HG02623 (cell line): ENCODE results near the gene MBNL1.

ENCODE experiments used
- ATAC-seq: cut with Tn5 transposase; IDR thresholded peaks from one replicate; pipeline ENCODE4 v1.9.1; 2021; ENCODE audit warnings: moderate library complexity; ENCODE audit not compliant: unreplicated experiment

The MBNL1 gene

DNA sequence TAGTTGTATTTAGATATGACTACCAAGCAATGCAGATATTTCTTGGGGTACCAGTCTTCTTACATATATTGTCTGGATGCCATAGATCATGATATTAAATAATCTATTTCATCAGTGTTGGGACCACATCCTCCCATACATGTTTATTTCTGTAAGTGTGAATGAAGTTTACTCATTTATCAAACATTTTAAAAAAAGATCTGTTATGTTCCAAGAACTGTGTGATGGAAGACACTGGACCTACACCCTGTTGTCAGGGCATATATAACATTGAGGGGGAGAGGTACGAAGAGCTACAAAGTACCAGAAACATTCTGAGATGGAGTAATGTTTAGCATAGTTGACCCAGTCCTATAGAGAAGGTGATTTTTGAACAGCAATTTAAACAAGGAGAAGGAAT lies 26.6 kb downstream of the MBNL1 start:
- no peak for ATAC-seq

DNA sequence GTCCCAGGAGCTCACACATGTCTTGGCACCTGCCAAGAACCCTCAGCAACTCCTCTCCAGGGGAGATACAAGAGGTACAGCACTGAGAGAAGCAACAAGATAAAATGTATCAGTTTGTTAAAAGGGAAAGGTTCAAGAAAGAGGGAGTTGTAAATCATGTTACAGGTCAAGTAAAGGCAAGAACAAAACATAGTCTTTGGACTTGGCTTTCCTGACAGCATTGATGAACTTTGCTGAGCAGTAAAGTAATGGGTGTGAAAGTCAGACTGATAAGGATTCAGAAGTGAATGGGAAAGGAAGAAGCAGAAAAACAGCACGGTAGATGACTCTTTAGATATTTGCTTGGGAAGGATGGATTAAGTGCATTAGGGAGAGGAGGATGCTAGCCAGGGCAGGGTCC lies 27.1 kb downstream of the MBNL1 start:
- ATAC-seq = no peak

DNA sequence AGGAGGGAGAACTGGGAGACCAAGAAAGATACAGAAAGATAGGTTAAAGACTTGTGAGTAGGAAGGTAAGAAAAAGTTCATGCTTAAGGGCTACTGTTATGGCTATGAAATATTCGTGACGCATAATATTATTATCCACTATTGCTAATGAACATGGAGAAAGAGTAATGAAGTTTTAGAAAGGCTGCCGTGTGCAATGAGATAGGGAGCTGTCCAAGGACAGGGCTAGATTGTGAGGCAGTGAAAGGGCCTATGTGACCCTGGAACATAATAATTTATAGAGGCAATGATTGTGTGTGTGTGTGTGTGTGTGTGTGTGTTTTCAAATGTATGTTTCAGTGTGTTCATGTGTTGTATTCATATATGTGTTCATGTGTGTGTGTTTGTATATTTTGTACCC lies 27.7 kb downstream of the MBNL1 start:
- no peak for ATAC-seq

DNA sequence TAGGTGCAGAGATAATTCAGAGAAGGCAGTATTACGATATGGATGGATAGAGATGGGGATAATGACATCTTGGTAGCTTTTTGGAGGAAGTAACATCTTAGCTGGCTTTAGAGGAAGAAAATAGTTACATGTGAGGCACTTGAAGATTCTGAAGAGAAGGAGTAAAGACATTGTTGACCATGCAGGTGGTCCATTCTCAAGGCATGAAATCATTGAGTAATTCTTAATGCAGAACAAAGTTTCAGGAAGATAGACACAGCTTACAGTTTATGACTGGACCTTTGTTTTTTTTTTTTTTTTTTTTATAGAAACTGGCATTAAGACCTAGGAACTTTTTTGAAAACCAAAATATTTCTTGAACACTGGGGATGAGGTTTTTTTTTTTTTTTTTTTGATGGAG lies 28.2 kb downstream of the MBNL1 start:
- ATAC-seq = no peak

DNA sequence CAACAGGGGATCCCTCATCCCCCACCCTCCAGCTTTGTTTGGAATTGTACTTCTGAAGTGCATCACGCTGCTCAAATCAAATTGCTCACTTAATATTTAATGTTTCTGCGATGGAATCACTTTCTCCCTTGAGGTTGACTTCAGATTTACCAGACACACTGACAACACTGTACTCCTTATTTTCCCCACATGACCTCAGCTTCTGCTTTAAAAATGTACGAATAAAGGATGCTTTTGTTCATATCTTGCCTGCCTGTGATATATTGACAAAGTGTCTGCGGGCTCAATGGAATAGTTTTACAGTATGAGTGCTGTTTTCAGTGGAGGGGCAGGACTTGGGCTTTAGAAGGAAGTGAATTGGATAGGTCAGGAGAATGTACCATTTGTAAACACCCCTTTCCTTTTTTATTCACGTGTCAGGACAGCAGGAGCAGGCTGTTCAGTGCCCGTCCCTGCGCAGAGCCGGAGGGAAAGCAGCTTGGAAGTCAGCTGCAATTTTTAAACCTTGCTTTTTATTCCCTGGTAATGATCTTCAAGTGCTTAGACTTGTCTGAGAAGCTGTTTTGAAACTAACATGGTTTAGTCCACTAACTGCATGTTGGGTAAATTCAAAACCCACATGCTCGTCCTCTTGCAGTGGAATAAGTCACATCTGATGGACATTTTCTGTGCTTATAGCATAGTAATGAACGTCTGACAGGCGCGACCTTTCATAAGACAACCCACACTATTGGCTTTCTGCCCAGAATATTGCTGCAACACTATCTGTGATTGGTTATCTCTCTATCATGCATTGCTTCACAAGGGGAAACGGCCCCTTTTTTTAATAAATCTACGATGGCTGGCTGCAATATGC lies 29.9 kb downstream of the MBNL1 start:
- peak; percentile 53 for ATAC-seq

DNA sequence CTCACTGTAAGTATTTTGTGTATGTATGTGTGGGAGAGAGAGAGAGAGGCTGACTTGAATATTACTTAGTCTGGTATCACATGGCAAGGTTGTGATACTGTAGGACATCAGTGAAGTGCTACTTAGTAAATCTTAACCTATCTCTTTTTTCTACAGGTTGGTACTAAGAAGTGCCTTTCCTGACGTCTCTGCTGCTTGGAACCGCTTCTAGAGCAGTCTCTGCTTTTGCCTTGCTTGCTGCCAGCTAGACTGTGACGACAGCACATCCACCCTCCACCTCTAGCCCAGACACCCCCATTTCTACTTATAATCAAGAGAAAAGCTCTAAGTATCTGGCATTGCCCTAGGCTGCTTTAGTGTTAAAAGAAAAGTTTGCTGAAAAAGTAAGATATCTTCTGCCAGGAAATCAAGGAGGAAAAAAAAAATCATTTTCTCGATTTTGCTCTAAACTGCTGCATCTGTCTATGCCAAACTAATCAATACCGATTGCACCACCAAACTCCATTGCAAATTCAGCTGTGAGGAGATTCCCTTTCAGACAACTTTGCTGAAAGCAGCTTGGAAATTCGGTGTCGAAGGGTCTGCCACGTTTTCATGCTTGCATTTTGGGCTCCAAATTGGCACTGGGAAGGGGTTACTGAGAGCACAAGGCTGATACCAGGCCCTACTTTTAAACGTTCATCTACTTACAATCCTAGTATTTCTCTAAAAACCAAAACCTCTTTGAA lies 30.7 kb downstream of the MBNL1 start:
- peak; percentile 6 for ATAC-seq

DNA sequence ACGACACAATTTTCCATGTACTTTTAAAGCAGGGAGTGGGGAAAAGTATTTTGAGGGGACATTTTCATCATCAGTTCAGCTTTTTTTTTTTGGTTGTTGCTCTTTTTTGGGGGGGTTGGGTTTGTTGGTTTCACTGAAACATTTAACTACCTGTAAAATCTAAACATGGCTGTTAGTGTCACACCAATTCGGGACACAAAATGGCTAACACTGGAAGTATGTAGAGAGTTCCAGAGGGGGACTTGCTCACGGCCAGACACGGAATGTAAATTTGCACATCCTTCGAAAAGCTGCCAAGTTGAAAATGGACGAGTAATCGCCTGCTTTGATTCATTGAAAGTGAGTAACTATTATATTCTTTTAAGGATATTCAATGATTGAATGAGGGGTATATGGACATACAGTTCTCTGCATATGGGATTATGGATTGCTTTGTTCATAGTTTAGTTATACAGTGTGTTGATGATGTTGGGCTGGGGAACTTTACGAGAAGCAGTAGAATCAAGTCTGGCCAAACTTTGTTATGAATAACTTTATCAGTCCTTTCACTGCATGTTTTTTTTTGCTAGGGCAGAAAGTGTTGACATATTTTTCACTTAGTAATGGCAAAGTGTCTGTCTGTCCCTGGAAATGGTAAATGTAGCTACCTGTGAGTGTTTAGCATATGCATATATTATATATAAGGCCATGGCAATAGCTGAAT lies 31.5 kb downstream of the MBNL1 start:
- ATAC-seq = no peak

DNA sequence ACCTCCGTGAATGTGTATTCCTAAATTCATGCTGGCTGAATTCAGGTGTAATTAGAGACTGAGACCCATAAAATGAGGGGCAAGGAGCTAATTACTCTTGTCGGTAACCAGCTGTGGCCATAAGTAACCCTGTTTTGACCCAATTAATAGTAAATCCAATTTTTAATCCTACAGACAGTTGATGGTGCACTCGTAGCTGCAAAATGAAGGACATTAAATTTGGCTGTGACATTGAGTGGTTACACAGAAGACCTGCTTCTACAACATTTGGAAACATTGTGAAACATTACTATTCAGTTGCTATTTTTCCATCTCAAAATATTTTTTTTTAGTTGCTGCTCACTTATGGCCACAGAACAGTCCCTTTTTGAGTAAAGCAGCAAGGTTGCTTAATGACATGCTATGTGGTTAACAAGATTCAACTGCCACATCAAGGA lies 33.0 kb downstream of the MBNL1 start:
- ATAC-seq = peak; percentile 27

DNA sequence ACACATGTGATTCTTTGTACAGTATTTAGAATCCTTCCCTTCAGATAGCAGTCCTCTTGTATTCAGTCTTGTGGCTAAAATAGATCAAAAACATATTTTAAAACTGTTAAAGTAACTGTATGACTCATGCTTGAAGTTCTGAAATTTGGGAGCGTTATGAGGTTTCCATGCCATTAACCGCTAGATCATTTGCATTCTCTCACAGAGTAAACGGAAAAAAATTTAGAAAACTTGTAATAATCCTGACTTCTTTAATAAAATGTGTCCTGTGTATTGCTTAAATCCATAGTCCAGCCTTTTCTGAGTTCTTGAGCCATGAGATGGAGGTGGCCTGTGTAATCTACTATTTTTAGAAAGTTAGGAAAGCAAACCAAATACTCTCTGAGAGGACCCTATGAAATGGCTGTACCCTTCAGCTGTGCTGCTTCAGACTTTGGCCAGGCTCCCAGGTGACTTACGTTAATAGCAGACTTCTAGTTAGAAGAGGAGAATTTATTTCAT lies 33.8 kb downstream of the MBNL1 start:
- peak; percentile 69 for ATAC-seq

DNA sequence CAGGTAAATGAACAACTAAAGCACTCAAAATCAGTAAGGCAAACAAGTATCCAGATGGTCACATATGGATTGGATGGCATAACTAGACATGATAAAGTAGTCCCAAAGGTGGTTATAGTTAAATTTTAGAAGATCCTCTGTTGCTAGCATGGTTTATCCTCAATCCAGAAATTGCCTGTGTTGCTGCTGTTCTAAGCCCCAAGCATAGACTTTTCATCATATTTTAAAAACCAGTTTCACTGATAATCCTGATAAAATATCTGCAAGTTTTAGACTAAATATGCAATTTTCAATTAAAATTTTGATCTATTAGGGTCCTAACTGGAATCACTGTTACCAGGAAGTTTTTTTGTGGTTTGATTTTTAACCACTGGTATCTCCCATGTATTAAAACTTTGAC lies 35.4 kb downstream of the MBNL1 start:
- ATAC-seq = no peak

DNA sequence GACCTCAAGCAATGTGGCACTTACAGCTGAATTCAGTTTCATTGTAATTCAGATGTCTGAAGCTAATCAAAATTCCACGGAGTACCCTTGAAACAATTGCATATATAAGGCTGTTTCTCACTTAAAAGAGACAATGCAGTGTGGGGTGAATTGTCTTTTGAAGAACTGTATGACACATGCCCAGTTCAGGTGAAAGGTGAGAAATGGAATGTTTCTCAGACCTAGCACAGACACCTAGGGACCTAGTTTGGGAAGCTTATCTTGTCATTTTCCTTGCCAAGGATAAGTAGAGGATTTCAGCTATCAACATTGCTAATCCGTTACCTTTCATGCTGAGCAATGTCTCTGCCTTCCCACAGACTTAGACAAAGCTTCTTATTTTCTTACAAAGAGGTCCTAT lies 36.3 kb downstream of the MBNL1 start:
- no peak for ATAC-seq

DNA sequence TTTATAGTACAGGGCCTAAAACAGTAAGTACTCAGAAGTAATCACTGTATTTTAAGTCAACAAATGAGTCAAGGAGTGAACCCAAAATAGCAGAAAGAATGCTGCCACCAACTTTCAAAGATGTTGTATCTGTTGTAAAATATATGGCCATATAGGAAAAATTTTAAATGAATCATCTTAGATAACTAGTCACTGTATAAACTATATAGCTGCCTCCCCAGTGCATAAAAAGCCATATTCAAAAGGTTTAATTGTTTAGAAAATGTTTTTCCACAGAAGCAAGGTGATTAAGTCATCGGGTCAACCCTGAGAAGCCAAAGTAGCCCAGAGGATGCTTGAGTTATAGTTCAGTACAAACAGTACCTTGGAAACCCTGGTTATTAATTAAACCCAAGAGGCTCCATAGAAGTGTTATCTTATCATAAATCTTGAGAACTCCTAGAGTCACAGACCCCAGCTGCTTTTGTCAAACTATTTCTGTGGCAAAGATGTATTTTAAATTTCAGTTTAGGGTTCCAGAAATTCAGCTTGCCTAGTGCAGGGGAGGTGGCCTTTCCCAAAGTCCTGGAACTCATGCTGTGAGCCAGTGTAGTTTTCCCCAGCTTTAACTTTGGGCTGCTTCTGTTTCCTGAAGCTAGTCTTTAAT lies 39.2 kb downstream of the MBNL1 start:
- ATAC-seq = no peak

DNA sequence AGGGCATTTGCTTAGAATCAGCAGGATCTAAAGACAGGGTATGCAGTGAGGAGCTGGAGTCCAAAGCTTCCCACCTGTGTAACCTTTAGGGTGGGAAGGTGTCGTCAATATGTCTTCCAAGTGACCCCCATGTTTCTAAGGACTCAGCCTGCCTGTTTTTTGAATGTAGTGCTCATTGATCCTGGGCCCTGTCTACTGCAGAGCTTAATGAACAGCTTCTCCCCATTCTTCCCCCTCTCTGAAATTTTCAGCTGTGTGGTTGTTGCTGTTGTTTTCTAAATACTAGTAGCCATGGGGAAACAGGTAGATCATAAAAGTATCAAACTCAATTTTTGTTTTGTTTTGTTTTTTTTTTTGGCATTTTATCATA lies 39.7 kb downstream of the MBNL1 start:
- ATAC-seq = no peak

DNA sequence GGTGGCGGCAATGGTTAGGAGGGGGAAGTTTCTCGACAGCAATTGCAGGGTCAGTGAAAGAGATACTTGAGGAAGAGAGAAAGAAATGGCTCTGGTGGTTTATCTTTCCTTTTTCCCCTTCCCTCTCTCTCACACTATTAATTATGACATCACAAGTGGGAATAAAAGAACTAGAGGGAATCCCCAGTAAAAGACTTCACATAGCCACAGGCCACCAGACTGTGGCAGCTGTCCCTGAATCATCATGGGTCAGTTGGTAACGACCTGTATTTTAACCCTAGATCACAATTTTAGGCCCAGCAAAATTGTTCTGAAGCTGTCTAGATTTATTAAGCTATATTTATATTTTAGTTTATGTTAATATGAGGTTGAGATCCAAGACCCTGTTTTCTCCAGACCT lies 40.3 kb downstream of the MBNL1 start:
- ATAC-seq = no peak

DNA sequence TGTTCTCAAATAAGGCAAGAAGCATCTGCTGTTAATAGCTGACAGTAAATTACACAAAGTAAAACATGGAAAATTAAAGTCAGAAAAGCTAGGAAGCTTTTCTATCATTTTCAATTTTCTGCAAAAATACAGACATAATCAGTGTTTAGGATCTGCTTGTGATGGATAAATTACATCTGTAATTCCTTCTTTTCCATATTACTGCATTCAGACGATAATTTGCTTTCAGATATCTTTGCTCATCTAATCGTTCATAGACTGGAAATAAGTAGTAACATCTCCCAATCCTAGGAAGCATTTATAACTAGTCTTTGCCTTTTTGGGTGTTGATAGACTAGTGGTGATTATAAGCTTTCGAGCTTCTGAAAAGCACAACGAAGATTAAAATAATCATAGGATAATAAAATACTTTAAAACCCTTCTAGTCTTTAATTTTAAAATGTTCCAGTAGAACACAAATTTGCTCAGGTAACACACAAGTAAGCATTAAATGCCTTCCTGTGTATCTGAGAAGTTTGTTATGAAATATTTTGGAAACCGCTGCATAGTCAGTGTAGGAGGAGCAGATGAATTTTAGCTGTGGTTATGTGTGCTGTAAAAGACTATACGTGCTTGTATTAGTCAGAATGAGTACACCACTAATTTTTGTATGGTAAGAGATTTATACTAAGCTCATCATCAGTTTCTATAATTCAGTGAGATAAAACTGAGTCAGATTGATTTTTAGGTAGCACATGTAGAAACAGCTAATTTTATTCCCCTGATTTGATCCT lies 41.0 kb downstream of the MBNL1 start:
- no peak for ATAC-seq

DNA sequence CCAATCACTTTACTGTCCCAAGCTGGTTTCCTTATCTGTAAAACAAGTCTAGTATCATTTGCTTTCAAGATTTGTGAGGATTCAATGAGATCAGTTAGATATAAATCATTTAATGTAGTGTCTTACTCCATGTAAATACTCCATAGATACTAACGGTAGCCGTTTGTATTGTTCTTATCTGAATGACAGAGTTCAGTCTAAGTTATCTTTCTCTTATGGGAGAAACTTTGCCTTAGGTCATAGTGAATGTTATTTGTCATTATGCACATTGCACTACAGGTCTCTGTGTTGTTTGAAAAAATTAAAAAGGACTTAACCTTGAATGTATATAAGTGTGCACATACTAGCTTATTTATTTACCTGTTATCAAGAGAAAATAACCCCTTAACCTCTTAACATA lies 44.7 kb downstream of the MBNL1 start:
- ATAC-seq = no peak

DNA sequence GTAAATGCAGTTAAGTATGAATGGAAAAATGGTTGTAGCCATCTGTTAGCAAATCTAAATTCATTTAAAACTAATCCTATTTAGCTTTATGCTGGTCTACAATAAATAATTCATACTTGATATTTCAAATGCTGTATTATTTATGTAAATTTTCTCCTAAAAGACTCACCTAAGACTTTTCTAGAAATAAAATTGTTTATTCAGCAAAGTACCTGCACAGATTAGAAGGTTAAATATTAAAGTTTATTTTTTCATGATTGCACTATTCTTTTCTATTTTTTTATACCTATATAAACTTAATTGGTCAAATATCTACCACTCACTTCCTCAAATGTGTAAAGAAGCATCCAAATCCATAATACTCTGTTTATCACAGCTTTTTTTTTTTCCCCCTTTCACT lies 45.2 kb downstream of the MBNL1 start:
- ATAC-seq = no peak

DNA sequence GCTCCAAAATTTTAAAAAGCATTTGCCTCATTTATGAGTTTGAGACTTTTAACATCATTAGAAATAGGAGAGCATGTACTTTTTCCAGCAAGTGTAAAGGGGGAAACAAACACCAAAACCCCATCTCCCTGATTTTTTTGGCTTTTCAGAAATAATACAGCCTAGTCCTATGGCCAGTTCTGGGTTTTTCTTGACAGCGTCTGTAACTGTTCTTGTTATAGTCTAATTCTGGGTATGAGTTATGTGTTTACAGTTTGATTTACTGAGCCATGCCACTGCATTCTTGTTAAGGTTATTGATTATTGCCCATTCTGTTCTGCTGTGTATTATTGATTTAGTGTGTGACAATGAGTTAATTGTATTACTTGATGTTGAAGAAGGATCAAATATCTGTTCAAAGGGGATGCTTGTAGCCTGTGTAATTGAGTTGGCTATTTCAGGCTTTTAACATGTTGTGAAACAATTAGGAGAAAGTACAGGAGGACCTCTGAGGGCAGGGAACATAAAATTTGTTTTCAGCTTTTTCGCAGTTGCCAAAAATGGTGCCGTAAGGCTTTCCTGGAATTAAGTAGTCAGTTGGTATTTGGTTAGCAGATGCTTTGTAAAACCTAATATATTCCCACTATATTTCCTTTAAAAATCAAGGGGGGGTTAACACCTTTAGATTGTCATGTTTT lies 46.1 kb downstream of the MBNL1 start:
- ATAC-seq = no peak

DNA sequence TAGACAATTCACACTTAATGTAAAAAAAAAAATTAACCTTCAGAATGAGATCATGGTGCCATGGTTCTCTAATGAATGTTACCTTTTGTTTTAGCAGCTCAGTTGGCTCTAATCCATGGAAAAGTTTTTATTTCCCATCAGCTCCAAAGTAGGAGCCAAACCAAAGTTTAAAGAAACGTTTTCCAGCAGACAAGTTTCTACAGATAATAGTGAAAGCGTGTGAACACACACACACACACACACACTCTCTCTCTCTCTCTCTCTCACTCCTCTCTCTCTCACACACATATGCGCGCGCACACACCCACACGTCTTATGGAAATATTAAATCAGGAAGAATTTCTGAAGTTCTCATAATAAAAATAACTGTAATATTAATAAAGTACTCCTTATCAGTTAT lies 46.9 kb downstream of the MBNL1 start:
- no peak for ATAC-seq

DNA sequence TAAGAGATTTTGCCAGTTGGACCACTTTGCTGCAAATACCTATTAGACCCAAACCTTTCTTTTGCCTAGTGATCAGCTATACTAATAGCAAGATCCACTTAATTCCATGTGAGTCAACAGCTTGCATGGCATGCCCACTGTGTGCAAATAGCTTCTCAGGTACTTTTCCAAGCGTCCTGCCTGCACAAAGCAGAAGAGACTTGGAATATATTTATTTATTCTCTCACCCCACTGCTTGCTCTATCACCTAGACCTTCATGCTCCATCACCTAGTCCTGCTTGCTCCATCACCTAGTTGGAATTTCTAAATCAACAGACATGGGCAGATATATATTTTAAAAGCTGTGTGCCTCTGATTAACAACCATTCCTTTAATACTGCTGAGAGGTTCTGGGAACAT lies 47.6 kb downstream of the MBNL1 start:
- no peak for ATAC-seq
